ENCODE data around the gene DIP2C.

GRCh38 chr10:299969-300368 is 389.5 kb downstream of the DIP2C start:
- TF ChIP-seq CTCF (IDR thresholded peaks at IDR 0.05) (no peak), EP300 (IDR thresholded peaks at IDR 0.05; ENCODE audit: low read depth) (no peak), POLR2A (IDR thresholded peaks at IDR 0.05) (no peak), POLR2AphosphoS5 (IDR thresholded peaks at IDR 0.05) (no peak)

Data from transverse colon (tissue), 4 donors.